Measurements from ENCODE around the gene TMPRSS15.

The TMPRSS15 gene

GRCh38 chr21:18349468-18349867 lies 54.1 kb downstream of the TMPRSS15 start:
- DNase-seq (ENCODE audit: low read depth), result no peak

- DNase-seq (ENCODE audit: low read depth), result peak; percentile 62
Measured at GRCh38 chr21:18340387-18340942, 63.1 kb downstream of the TMPRSS15 start.

DNA sequence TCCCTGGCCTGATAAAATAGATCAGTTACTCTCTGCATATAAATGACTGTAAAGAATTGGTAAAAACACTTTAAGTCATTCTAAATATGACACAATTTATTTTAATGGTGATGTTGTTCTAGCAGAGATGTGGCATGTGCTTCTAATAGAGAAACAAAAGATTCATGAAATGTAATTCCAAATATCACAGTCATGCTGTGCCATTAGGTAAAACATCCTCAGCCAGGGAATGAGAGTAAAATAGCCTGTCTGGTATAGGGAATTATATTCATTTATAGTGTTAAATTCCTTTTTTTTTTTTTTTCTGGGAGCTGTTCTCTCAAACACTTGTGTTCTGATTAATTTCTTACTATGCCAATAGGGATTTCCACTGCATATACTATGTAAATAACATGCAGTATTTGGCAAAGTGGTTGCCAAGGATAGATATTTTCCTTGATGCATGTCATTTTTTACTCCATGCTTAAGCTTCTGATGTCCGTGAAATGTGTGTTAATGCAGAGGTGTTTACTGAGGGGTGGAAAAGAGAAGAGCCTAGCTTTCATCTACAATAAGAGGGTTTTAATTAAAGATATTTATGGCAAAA lies 67.8 kb downstream of the TMPRSS15 start:
- no peak for DNase-seq (ENCODE audit: low read depth)

DNA sequence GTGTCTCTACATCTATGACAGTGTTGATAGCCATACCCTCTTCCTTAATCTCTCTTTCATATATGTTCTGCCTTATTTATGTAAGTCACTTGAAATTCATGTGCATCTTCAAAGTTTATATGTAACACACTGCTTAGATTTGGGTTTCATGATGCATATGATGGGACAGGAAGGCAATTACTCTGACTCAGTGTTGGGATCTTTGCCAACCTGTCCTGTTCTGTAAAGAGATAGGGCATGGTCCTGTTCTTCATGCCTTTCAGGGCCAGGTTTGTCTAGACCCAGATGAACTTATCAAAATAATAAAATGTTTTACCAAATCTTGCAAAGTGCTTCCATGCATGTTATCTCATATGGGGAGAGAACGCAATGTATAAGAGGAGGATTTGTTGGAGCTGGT lies 69.5 kb downstream of the TMPRSS15 start:
- no peak for DNase-seq (ENCODE audit: low read depth)

DNA sequence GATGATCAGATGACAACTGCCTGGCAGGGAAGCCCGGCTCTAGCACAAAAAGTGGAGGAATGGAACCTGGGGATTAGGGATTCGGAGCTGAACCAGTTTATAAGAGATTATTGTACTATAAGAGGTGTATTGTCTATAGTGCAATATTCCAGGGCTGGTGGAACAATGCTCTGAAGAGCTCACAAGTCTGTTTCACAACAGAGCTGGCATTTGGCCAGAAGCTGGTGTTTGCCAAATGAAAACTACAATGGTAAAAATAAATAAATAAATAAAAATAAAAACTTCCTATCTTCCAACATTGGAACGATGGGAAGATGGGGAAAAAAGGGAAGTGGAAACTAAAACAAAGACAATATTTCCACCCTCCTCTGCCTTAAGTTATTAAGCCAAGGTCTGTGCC lies 85.4 kb downstream of the TMPRSS15 start:
- no peak for DNase-seq (ENCODE audit: low read depth)

DNA sequence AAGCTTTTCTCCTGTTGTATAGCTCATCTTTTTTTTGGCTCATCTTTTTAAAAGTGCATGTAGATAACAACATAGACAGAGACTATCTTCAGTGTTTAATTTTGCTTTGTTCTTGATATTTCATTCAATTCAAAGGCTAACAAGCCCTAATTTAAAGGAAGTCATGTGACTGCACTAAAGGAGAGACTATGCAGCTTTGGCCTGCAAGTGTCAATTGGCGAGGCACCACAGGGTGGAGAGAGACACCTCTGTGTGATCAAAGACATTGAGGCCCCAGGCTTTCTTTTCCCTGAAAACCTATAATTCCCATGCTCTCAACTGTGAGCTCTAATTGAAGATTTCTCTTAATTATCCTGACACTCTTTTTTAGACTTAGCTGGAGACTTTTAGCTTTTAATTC lies 105.4 kb downstream of the TMPRSS15 start:
- no peak for DNase-seq (ENCODE audit: low read depth)

DNA sequence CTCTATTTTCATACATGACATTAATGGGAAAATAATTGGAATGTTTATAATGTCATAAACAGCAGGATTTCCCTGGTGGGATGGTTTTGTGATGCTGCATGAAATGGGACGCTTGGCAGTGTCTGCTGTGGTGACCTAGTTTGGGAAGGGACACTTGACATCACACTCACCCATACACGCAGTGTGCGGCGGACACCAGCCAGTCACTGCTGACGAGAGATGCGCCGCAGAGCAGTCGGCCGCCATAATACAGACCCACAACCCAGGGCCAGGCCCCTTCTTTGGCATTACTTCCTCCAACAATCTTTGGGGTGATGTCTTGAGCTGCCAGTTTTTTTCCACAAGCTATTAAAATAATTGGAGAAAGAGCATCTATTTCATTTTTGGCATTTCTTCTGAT lies 109.5 kb downstream of the TMPRSS15 start:
- no peak for DNase-seq (ENCODE audit: low read depth)

GRCh38 chr21:18289876-18290275 lies 113.7 kb downstream of the TMPRSS15 start:
- DNase-seq (ENCODE audit: low read depth), result no peak

DNA sequence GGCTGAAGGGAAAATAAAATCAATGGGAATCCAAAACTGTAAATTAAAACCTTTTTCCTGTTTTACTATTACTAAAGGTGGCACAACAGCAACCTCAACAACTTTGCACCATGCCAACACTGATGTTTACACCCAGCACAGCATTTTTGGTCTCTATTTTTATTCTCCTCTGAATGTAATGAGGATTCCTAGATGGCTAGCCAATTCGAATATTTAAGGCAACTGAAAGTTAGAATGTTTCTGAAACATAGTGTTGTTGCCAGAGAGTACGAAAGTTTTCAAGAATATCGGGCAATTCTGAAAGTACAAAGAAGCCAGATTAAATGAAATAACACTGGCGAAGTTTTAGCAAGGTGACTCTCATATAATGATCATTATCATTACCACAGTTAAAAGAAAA lies 118.2 kb downstream of the TMPRSS15 start:
- no peak for DNase-seq (ENCODE audit: low read depth)

DNA sequence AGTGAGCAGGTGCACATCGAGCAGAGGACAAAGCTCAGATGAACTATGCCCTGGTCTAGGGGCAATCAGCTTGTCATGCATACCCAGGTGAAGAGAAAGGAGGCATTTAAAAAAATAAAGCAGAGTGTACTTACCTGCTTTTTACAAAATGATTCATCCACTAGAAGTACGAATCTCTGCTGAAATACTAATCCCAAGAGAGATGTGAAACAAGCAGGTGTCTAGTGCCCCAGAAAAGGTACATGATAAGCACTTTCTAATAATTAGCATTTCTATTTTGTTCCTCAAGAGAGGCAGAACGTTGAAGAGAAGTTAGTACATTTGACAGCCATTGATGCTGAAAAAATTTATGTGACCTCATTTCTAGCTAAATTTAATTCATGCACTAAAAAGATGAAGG lies 127.8 kb downstream of the TMPRSS15 start:
- no peak for DNase-seq (ENCODE audit: low read depth)

DNA sequence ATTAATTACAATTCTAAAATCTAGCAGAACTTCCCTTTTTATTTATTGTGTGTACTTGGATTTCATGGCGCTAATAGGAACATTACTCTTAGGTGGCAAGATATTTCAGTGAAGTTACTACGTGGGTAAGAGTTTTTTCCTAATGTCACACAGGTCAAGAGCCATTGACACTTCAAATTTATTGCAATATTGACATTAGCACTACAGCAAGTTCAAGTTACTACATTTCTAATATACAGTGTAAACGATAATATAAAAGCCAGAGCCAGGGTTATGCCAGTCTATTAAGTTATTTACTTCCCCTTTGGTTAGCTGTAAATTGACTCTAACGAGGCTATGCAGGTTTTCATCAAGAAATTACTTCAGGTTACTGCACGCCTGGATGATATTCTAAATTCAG lies 129.2 kb downstream of the TMPRSS15 start:
- no peak for DNase-seq (ENCODE audit: low read depth)

DNA sequence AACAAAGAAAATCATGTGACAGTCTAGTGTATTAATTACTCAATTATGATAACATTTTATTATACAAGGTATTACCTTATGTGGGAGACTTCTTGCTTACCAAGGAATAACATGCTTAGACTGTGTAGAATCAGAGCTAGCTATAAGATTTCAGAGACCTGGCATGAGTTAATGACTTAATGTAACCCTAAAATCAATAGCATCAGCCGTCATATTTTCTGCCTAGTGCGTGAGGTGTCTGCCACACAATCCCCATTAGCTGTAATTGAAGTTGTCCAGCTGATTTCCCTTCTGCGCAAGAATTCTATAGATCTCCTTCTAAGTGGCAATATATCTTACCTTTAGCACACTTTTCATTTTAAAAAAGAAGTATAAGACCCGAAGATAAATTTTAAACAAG lies 130.2 kb downstream of the TMPRSS15 start:
- DNase-seq (ENCODE audit: low read depth), result no peak

DNA sequence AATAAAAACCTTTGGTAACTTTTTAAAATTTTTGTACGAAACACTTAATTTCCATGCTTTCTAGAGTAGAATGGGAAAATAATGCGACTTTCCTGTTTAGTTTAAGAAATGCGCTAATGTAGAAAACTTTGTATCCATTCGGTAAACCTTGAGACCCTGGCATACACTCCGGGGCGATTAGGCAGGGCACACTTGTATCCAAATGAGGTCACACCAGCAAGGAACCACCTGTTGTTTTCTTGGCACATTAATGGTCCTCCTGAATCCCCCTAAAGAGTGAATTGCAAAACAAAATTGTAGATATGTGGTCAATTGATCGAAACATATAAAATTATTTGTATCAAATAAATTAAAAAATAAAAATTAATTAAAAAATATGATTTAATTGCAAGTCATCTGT lies 133.7 kb downstream of the TMPRSS15 start:
- DNase-seq (ENCODE audit: low read depth), result no peak

DNA sequence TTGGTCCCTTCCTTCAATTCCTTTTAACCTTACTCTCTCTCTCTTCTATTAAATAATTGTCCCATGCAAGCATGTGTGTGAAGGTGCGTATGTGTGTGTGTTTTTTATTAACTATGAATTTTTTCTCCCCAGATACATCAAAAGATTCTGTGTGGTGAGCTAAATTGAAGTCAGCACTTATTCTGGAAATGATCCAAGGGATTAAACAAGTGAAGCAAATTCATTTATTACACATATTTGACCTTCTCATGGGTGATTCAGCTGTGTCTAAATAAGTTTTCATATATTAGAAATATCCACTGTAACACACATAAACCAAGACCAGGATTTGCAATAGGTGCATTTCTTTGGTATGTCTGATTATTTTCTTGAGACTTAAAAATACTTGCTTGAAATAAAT lies 134.7 kb downstream of the TMPRSS15 start:
- no peak for DNase-seq (ENCODE audit: low read depth)

DNA sequence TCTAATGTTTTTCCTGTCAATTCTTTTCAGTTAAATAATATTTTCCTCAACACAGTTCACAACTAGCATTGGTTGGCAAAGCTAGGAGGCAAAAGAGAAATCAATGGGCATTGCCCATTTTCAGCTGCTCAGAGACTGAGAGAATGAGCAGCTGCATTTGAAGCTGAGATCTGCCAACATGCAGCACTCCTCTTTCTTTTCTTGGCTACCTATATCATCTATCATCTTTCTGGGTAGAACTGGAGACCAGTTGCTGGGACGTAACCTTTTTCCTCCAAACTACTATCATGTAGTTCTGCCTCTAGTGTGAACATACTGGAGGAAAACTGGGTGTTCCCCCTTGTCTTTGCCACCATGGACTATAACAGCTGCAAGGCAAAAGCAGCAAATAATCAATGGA lies 136.1 kb downstream of the TMPRSS15 start:
- DNase-seq (ENCODE audit: low read depth), result no peak

- no peak for DNase-seq (ENCODE audit: low read depth)
Measured at GRCh38 chr21:18265944-18266343, 137.6 kb downstream of the TMPRSS15 start.

GRCh38 chr21:18253799-18254198 lies 149.8 kb downstream of the TMPRSS15 start:
- DNase-seq (ENCODE audit: low read depth), result no peak

DNA sequence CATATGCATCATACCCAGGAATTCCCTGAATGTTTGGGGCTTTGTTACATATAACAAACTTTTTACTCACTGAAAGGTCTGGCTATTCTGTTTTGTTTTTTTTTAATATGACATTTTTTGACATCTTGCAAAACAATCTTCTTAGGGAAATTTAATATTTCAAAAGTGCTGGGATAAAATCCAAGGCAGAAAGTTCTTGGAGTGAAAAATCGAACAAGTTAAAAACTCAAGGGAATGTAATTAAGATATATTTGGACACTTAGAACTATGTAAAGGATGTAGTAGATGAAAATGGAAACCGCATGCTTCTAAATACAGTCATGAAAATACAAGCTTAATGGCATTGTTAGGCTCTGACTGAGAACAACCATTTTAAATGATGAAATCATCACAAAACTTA lies 150.4 kb downstream of the TMPRSS15 start:
- DNase-seq (ENCODE audit: low read depth), result peak; percentile 66

GRCh38 chr21:18252680-18253079 lies 150.9 kb downstream of the TMPRSS15 start:
- no peak for DNase-seq (ENCODE audit: low read depth)

DNA sequence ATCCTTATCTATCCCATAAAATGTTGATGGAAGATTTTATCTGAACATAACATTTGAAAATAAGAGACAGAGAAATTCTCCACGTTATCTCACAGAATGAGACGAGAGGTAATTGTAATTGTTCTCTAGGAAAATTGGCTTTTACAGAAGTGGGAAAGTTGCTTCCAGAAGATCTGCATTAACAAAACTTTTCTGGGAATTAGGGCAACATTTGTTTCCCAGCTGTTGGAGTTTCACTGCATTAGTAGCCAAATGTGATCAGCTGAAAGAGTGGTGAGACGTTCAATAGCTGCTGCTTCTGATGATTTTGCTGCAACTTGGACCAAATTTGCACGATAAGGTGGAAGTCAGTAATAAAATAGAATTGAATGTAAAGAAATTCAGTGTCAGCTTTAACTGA lies 151.3 kb downstream of the TMPRSS15 start:
- no peak for DNase-seq (ENCODE audit: low read depth)

DNA sequence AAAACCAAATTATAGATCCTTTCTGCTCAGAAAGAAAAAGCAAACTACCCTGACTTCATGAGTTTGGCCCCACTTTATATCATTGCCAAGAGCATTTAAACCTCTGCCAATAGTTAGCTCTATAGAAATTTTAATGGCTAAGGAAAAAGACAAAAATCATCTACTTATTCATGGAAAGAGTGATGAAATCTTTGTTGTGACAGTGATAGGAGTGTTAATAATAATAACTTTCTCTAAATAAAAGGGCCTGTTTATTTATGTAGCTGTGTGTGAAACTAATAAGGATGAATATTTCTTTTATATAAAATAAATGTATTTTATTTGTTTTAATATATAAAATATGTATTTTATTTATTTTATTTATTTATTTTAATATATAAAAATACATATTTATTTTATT lies 152.5 kb downstream of the TMPRSS15 start:
- DNase-seq (ENCODE audit: low read depth), result no peak

DNA sequence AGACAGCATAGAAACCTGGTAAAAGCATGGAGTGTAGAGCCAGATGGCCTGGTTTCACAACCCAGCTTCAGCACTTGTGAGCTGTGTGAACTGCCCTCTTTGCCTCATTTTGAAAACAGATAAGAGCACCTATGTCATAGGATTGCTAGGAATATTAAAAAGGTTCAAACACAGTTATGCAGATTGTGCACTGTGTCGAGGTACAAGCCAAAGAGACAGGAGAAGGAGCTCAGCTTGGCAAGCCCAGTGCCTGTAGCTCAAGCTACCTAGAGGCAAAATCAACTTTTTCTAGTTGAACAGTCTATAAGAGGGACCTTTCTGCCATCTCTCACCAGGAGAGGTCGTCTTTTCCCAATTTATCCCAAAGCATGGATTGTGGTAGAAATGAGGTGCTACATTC lies 153.9 kb downstream of the TMPRSS15 start:
- no peak for DNase-seq (ENCODE audit: low read depth)

- DNase-seq (ENCODE audit: low read depth), result no peak
Measured at GRCh38 chr21:18248171-18248570, 155.4 kb downstream of the TMPRSS15 start.

- DNase-seq (ENCODE audit: low read depth), result peak; percentile 1
Measured at GRCh38 chr21:18245464-18245967, 158.1 kb downstream of the TMPRSS15 start.

All from fibroblast of gingiva (primary cell).